Measurements from ENCODE around the gene SIPA1.

GRCh38 chr11:65615229-65615949, 22.5 kb upstream of the SIPA1 start, which contains the start of gene PCNX3:
- TF ChIP-seq CTCF (IDR thresholded peaks at IDR 0.05; ENCODE audit: low read length) (no peak), EZH2 (IDR thresholded peaks at IDR 0.05; ENCODE audit: borderline replicate concordance, low read length) (no peak)

Data from OCI-LY1 (cell line).